HEK293 (cell line): ENCODE measurements around the gene ZSCAN16.
A peak's percentile ranks its signal among the peaks of the same experiment; 100 is the strongest.

Source experiments
- BCL11B ChIP-seq: fragments of 450-650 bp; formaldehyde crosslinking; IDR thresholded peaks from 2 replicates; pipeline ENCODE4 v1.5.1; 2016; ENCODE audit warnings: low read depth, missing biosample characterization, missing genetic modification characterization
- HIC1 ChIP-seq: fragments of 450-650 bp; formaldehyde crosslinking; IDR thresholded peaks from 2 replicates; pipeline ENCODE4 v1.5.1; 2016; ENCODE audit warnings: missing biosample characterization, missing genetic modification characterization
- HOXC10 ChIP-seq: sonication (generic); formaldehyde crosslinking; IDR thresholded peaks from 2 replicates; pipeline ENCODE4 v1.8.1; 2023; ENCODE audit warnings: mild to moderate bottlenecking, missing genetic modification reagents
- HOXD13 ChIP-seq: sonication (generic); formaldehyde crosslinking; IDR thresholded peaks from 2 replicates; pipeline ENCODE4 v1.8.0; 2022; ENCODE audit warnings: missing genetic modification reagents, borderline replicate concordance
- KLF16 ChIP-seq: fragments of 450-650 bp; formaldehyde crosslinking; IDR thresholded peaks from 2 replicates; pipeline ENCODE4 v1.5.1; 2017; ENCODE audit warnings: missing biosample characterization, missing genetic modification characterization
- KLF7 ChIP-seq: fragments of 450-650 bp; formaldehyde crosslinking; IDR thresholded peaks from 2 replicates; pipeline ENCODE4 v1.5.1; 2016; ENCODE audit warnings: missing biosample characterization, missing genetic modification characterization, borderline replicate concordance
- MYNN ChIP-seq: fragments of 450-650 bp; formaldehyde crosslinking; IDR thresholded peaks from 2 replicates; pipeline ENCODE4 v1.5.1; 2016; ENCODE audit warnings: missing biosample characterization, missing genetic modification characterization, borderline replicate concordance
- MZF1 ChIP-seq: fragments of 450-650 bp; formaldehyde crosslinking; IDR thresholded peaks from 2 replicates; pipeline ENCODE4 v1.5.1; 2017; ENCODE audit warnings: missing biosample characterization, missing genetic modification characterization, borderline replicate concordance
- PATZ1 ChIP-seq: fragments of 450-650 bp; formaldehyde crosslinking; IDR thresholded peaks from 2 replicates; pipeline ENCODE4 v1.5.1; 2016; ENCODE audit warnings: missing biosample characterization, missing genetic modification characterization
- TRIM28 ChIP-seq: IDR thresholded peaks from 2 replicates; pipeline ENCODE4 v1.6.1; 2011; ENCODE audit warnings: low read length, control low read depth, borderline replicate concordance
- ZNF10 ChIP-seq: fragments of 450-650 bp; formaldehyde crosslinking; IDR thresholded peaks from 2 replicates; pipeline ENCODE4 v1.5.1; 2017; ENCODE audit warnings: missing biosample characterization, missing genetic modification characterization
- ZNF114 ChIP-seq: fragments of 450-650 bp; formaldehyde crosslinking; IDR thresholded peaks from 2 replicates; pipeline ENCODE4 v1.5.0; 2017; ENCODE audit warnings: missing biosample characterization, missing genetic modification characterization
- ZNF184 ChIP-seq: fragments of 450-650 bp; IDR thresholded peaks from 2 replicates; pipeline ENCODE4 v1.5.1; 2018; ENCODE audit warnings: missing biosample characterization, mild to moderate bottlenecking, missing genetic modification characterization
- ZNF211 ChIP-seq: fragments of 450-650 bp; formaldehyde crosslinking; IDR thresholded peaks from 2 replicates; pipeline ENCODE4 v1.5.1; 2016; ENCODE audit warnings: low read depth, missing biosample characterization, missing genetic modification characterization
- ZNF280D ChIP-seq: fragments of 450-650 bp; formaldehyde crosslinking; IDR thresholded peaks from 2 replicates; pipeline ENCODE4 v1.5.1; 2016; ENCODE audit warnings: missing biosample characterization, missing genetic modification characterization
- ZNF302 ChIP-seq: fragments of 450-650 bp; formaldehyde crosslinking; IDR thresholded peaks from 2 replicates; pipeline ENCODE4 v1.5.1; 2016; ENCODE audit warnings: missing biosample characterization, missing genetic modification characterization, low read depth
- ZNF324 ChIP-seq: fragments of 450-650 bp; formaldehyde crosslinking; IDR thresholded peaks from 2 replicates; pipeline ENCODE4 v1.5.1; 2016; ENCODE audit warnings: missing biosample characterization, missing genetic modification characterization
- ZNF341 ChIP-seq: fragments of 450-650 bp; formaldehyde crosslinking; IDR thresholded peaks from 2 replicates; pipeline ENCODE4; 2016; ENCODE audit warnings: low read depth, missing biosample characterization, missing genetic modification characterization
- ZNF354C ChIP-seq: fragments of 450-650 bp; formaldehyde crosslinking; IDR thresholded peaks from 2 replicates; pipeline ENCODE4 v1.5.1; 2016; ENCODE audit warnings: missing biosample characterization, missing genetic modification characterization, low read depth, borderline replicate concordance
- ZNF416 ChIP-seq: fragments of 450-650 bp; formaldehyde crosslinking; IDR thresholded peaks from 2 replicates; pipeline ENCODE4 v1.5.1; 2016; ENCODE audit warnings: missing biosample characterization, missing genetic modification characterization
- ZNF488 ChIP-seq: fragments of 450-650 bp; formaldehyde crosslinking; IDR thresholded peaks from 2 replicates; pipeline ENCODE4 v1.5.1; 2016; ENCODE audit warnings: missing biosample characterization, missing genetic modification characterization
- ZNF510 ChIP-seq: fragments of 450-650 bp; formaldehyde crosslinking; IDR thresholded peaks from 2 replicates; pipeline ENCODE4 v1.5.1; 2018; ENCODE audit warnings: mild to moderate bottlenecking, missing genetic modification characterization, missing biosample characterization; ENCODE audit not compliant: insufficient replicate concordance
- ZNF561 ChIP-seq: fragments of 450-650 bp; IDR thresholded peaks from 2 replicates; pipeline ENCODE4 v1.5.1; 2018; ENCODE audit warnings: missing biosample characterization, missing genetic modification characterization, borderline replicate concordance
- ZNF571 ChIP-seq: fragments of 450-650 bp; formaldehyde crosslinking; IDR thresholded peaks from 2 replicates; pipeline ENCODE4 v1.5.0; 2017; ENCODE audit warnings: missing biosample characterization, missing genetic modification characterization
- ZNF621 ChIP-seq: fragments of 450-650 bp; formaldehyde crosslinking; IDR thresholded peaks from 2 replicates; pipeline ENCODE4 v1.5.1; 2017; ENCODE audit warnings: missing biosample characterization, missing genetic modification characterization
- ZNF664 ChIP-seq: fragments of 450-650 bp; formaldehyde crosslinking; IDR thresholded peaks from 2 replicates; pipeline ENCODE4 v1.5.1; 2016; ENCODE audit warnings: missing biosample characterization, missing genetic modification characterization
- ZNF747 ChIP-seq: fragments of 450-650 bp; formaldehyde crosslinking; IDR thresholded peaks from 2 replicates; pipeline ENCODE4 v1.5.1; 2016; ENCODE audit warnings: missing biosample characterization, missing genetic modification characterization
- ZNF768 ChIP-seq: fragments of 450-650 bp; formaldehyde crosslinking; IDR thresholded peaks from 2 replicates; pipeline ENCODE4 v1.5.1; 2018; ENCODE audit warnings: missing biosample characterization, mild to moderate bottlenecking, missing genetic modification characterization
- ZNF785 ChIP-seq: fragments of 450-650 bp; formaldehyde crosslinking; IDR thresholded peaks from 2 replicates; pipeline ENCODE4 v1.5.1; 2016; ENCODE audit warnings: missing biosample characterization, missing genetic modification characterization
- ZSCAN5A ChIP-seq: fragments of 450-650 bp; formaldehyde crosslinking; IDR thresholded peaks from 2 replicates; pipeline ENCODE4 v1.5.1; 2016; ENCODE audit warnings: missing biosample characterization, missing genetic modification characterization

The ZSCAN16 gene

GRCh38 chr6:28080631-28081485 lies 43.6 kb upstream of the ZSCAN16 start (continued):
- TF ChIP-seq HIC1 (tag by site-specific recombination) (no peak), ZNF747 (tag by site-specific recombination) (no peak), ZNF114 (no peak), HOXD13 (CRISPR knock-in tag) (0 out of 2 replicates have a peak, but pooled peaks have one; percentile 5), HOXC10 (no peak), TRIM28 (peak; percentile 96), ZNF211 (tag by site-specific recombination) (no peak), ZNF664 (peak; percentile 67), ZNF184 (tag by site-specific recombination) (no peak), ZNF785 (tag by site-specific recombination) (0 out of 2 replicates have a peak, but pooled peaks have one; percentile 24), ZNF621 (no peak), ZNF341 (tag by site-specific recombination) (peak; percentile 41; the same call in 1 of the 2 replicates), ZSCAN5A (peak; percentile 97), MZF1 (tag by site-specific recombination) (peak; percentile 90; the same call in 1 of the 2 replicates), ZNF488 (tag by site-specific recombination) (no peak), KLF16 (tag by site-specific recombination) (peak; percentile 78; the same call in 1 of the 2 replicates), BCL11B (tag by site-specific recombination) (peak; percentile 87), ZNF324 (tag by site-specific recombination) (peak; percentile 98), PATZ1 (tag by site-specific recombination) (peak; percentile 77), ZNF510 (no peak), ZNF571 (tag by site-specific recombination) (no peak), KLF7 (0 out of 2 replicates have a peak, but pooled peaks have one; percentile 58), ZNF280D (tag by site-specific recombination) (0 out of 2 replicates have a peak, but pooled peaks have one; percentile 44), ZNF561 (peak; percentile 82), ZNF302 (no peak), MYNN (tag by site-specific recombination) (peak; percentile 54; the same call in 1 of the 2 replicates), ZNF10 (0 out of 2 replicates have a peak, but pooled peaks have one; percentile 50), ZNF354C (tag by site-specific recombination) (no peak), ZNF768 (tag by site-specific recombination) (no peak), ZNF416 (tag by site-specific recombination) (no peak)
